ENCODE measurements around the gene PCMTD2.
"Not testable (repeated sequence)": the region's sequence is repeated elsewhere in the genome, so short reads cannot be mapped to it uniquely, and the experiment has no call there.

The PCMTD2 gene

GRCh38 chr20:64224351-64225170, 31.0 kb upstream of the PCMTD2 start:
- DNase-seq = no peak

GRCh38 chr20:64225171-64225595, 30.4 kb upstream of the PCMTD2 start:
- no peak for DNase-seq

- DNase-seq = no peak
These were observed 29.5 kb upstream of the PCMTD2 start for GRCh38 chr20:64225828-64226598.

GRCh38 chr20:64226686-64227580, 28.6 kb upstream of the PCMTD2 start:
- no peak for DNase-seq

- no peak for DNase-seq
These were observed 27.4 kb upstream of the PCMTD2 start for GRCh38 chr20:64228086-64228653.

GRCh38 chr20:64228751-64229506, 26.6 kb upstream of the PCMTD2 start:
- DNase-seq = no peak

- DNase-seq = no peak
These were observed 26.0 kb upstream of the PCMTD2 start for GRCh38 chr20:64229507-64230061.

- DNase-seq = no peak
These were observed 24.9 kb upstream of the PCMTD2 start for GRCh38 chr20:64230461-64231145.

GRCh38 chr20:64231621-64232550, 23.7 kb upstream of the PCMTD2 start:
- no peak for DNase-seq

GRCh38 chr20:64232794-64233193, 22.8 kb upstream of the PCMTD2 start:
- DNase-seq = peak; percentile 44

GRCh38 chr20:64233725-64234124, 21.8 kb upstream of the PCMTD2 start:
- no peak for DNase-seq

- no peak for DNase-seq
These were observed 21.2 kb upstream of the PCMTD2 start for GRCh38 chr20:64234291-64234791.

- not testable (repeated sequence) for DNase-seq
These were observed 20.5 kb upstream of the PCMTD2 start for GRCh38 chr20:64234921-64235565.

- no peak for DNase-seq
These were observed 19.1 kb upstream of the PCMTD2 start for GRCh38 chr20:64236137-64237088.

- DNase-seq = no peak
These were observed 18.2 kb upstream of the PCMTD2 start for GRCh38 chr20:64237316-64237715.

GRCh38 chr20:64238115-64238825, 17.3 kb upstream of the PCMTD2 start:
- no peak for DNase-seq

- DNase-seq = no peak
These were observed 16.6 kb upstream of the PCMTD2 start for GRCh38 chr20:64238851-64239387.
